ENCODE data around the gene SLC39A5.

DNA sequence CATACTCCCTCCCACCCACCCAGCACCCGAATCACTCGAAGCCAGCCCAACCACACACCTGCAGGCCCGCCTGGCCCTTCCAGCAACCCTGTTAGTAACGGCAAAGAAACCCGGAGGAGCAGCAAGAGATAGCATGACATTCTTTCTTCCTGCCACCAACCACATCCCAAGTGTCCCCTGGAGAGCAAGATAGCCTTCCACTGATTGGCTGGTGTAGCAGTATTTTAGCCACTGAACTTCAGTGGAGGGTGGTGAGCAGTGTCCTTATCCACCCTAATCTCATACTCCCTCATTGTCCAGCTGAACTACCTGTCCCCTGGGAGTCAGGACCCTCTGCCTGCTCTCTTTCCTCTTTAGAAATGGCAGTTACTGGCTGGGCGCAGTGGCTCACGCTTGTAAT lies 769 bp upstream of the SLC39A5 start:
- TF ChIP-seq, protein P1, sequence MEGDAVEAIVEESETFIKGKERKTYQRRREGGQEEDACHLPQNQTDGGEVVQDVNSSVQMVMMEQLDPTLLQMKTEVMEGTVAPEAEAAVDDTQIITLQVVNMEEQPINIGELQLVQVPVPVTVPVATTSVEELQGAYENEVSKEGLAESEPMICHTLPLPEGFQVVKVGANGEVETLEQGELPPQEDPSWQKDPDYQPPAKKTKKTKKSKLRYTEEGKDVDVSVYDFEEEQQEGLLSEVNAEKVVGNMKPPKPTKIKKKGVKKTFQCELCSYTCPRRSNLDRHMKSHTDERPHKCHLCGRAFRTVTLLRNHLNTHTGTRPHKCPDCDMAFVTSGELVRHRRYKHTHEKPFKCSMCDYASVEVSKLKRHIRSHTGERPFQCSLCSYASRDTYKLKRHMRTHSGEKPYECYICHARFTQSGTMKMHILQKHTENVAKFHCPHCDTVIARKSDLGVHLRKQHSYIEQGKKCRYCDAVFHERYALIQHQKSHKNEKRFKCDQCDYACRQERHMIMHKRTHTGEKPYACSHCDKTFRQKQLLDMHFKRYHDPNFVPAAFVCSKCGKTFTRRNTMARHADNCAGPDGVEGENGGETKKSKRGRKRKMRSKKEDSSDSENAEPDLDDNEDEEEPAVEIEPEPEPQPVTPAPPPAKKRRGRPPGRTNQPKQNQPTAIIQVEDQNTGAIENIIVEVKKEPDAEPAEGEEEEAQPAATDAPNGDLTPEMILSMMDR (IDR thresholded peaks at IDR 0.05; ENCODE audit: control extremely low read depth in 1 of 3, insufficient read depth in 1 of 3, low read depth in 1 of 3, low read length in 3 of 3): no peak
- TF ChIP-seq POLR2A (IDR thresholded peaks at IDR 0.05; ENCODE audit: control extremely low read depth in 1 of 2, low read depth in 2 of 2, low read length in 2 of 2) (no peak), ZNF274 (IDR thresholded peaks at IDR 0.05; ENCODE audit: borderline replicate concordance, extremely low read depth, low read length) (no peak), MAX (IDR thresholded peaks at IDR 0.05) (no peak), SIX5 (IDR thresholded peaks at IDR 0.05; ENCODE audit: low read depth, low read length) (no peak), TAF1 (IDR thresholded peaks at IDR 0.05; ENCODE audit: low read depth, low read length) (no peak), EZH2 (IDR thresholded peaks at IDR 0.05; ENCODE audit: low read depth, low read length, severe bottlenecking) (no peak), FOSL1 (IDR thresholded peaks at IDR 0.05; ENCODE audit: insufficient read depth, low read depth, low read length) (no peak), GABPA (IDR thresholded peaks at IDR 0.05; ENCODE audit: borderline replicate concordance, insufficient read depth, low read length) (no peak), HDAC2 (IDR thresholded peaks at IDR 0.05; ENCODE audit: borderline replicate concordance in 1 of 2, low read depth in 2 of 2, low read length in 2 of 2) (no peak), MAFK (IDR thresholded peaks at IDR 0.05; ENCODE audit: low read depth, low read length) (no peak)
